Fibroblast of lung (primary cell): ENCODE data around the gene TRAPPC12.

Experiments
- EZH2 ChIP-seq: IDR thresholded peaks from 2 replicates; pipeline ENCODE4 v1.5.1; 2012; ENCODE audit warnings: low read length, control low read depth, mild to moderate bottlenecking; ENCODE audit errors: missing control alignments
- TF ChIP-seq, protein P1 (sequence below), 2 donors: IDR thresholded peaks in 1 of 2; conservative IDR thresholded peaks in 1 of 2; 1 replicate in 1 of 2; 2 replicates in 1 of 2; pipeline ENCODE4 v1.5.1; 2011 to 2012; ENCODE audit warnings: low read length in 2 of 2, control low read depth in 1 of 2, inconsistent platforms in 1 of 2, low read depth in 1 of 2, mild to moderate bottlenecking in 1 of 2

- TF ChIP-seq, protein P1, sequence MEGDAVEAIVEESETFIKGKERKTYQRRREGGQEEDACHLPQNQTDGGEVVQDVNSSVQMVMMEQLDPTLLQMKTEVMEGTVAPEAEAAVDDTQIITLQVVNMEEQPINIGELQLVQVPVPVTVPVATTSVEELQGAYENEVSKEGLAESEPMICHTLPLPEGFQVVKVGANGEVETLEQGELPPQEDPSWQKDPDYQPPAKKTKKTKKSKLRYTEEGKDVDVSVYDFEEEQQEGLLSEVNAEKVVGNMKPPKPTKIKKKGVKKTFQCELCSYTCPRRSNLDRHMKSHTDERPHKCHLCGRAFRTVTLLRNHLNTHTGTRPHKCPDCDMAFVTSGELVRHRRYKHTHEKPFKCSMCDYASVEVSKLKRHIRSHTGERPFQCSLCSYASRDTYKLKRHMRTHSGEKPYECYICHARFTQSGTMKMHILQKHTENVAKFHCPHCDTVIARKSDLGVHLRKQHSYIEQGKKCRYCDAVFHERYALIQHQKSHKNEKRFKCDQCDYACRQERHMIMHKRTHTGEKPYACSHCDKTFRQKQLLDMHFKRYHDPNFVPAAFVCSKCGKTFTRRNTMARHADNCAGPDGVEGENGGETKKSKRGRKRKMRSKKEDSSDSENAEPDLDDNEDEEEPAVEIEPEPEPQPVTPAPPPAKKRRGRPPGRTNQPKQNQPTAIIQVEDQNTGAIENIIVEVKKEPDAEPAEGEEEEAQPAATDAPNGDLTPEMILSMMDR (conservative IDR thresholded peaks at IDR 0.05 in 1 of 2, IDR thresholded peaks at IDR 0.05 in 1 of 2; ENCODE audit: low read depth in 1 of 2, low read length in 2 of 2) = no peak
- TF ChIP-seq EZH2 = no peak
Measured at GRCh38 chr2:3519255-3520205, 140.0 kb downstream of the TRAPPC12 start, which contains the start of gene ADI1.
